ENCODE measurements around the gene GJD2. TPM values are rescaled to one million over a fixed set of nuclear protein-coding genes. Genes with fewer than 3 reads are reported as not detected.

The GJD2 gene
- total RNA-seq, 1 experiment from 2014 or later, result not detected

- Histone ChIP-seq H3K79me1 (ENCODE audit: insufficient read depth, low read depth, low read length, poor library complexity, severe bottlenecking) (no peaks in the 10 kb centered on the region), H2AK5ac (ENCODE audit: insufficient read length, low read length) (no peak overlapping the region), H3K56ac (ENCODE audit: insufficient read length, low read depth, low read length) (no peak overlapping the region), H3K4me1 (ENCODE audit: insufficient read depth, low read length) (0 out of 2 replicates have a peak, but pooled peaks cover 4% of the 10 kb centered on the region), H3K9ac (ENCODE audit: extremely low read depth, insufficient read length, low read length) (peak overlapping the region; percentile 42), H2BK5ac (ENCODE audit: insufficient read length, low read length) (no peak overlapping the region), H3T11ph (ENCODE audit: low read length) (no peak overlapping the region), H3K9me3 (ENCODE audit: control insufficient read depth, low read depth, low read length) (no peaks in the 10 kb centered on the region), H2BK20ac (ENCODE audit: low read depth, low read length, poor library complexity, severe bottlenecking) (no peak overlapping the region), H4K20me1 (ENCODE audit: control insufficient read depth, insufficient read depth, insufficient read length) (no peaks in the 10 kb centered on the region), H2BK15ac (ENCODE audit: low read depth, low read length) (no peak overlapping the region), H3K23ac (ENCODE audit: insufficient read length, low read depth, low read length) (no peak overlapping the region), H2BK12ac (ENCODE audit: insufficient read length, low read depth, low read length) (no peak overlapping the region), H3K27me3 (ENCODE audit: insufficient read depth, low read length) (peaks cover 18% of the 10 kb centered on the region; the same call in 1 of the 2 replicates), H3K4ac (ENCODE audit: low read depth, low read length) (no peak overlapping the region), H2AFZ (ENCODE audit: low read length) (no peak overlapping the region), H3K14ac (ENCODE audit: insufficient read depth, low read length) (no peak overlapping the region), H3K23me2 (ENCODE audit: insufficient read length, low read depth, low read length, poor library complexity, severe bottlenecking) (peaks cover 15% of the 10 kb centered on the region), H3K27ac (ENCODE audit: insufficient read length, low read depth, low read length) (no peak overlapping the region), H4K8ac (replicated peaks; ENCODE audit: insufficient read length, low read depth, low read length) (no peak overlapping the region), H3K79me2 (ENCODE audit: insufficient read depth, low read length) (no peaks in the 10 kb centered on the region), H4K91ac (ENCODE audit: insufficient read length, low read depth, low read length) (no peak overlapping the region), H4K5ac (ENCODE audit: insufficient read length, low read depth, low read length) (no peak overlapping the region), H3K18ac (ENCODE audit: insufficient read length, low read depth, low read length) (no peak overlapping the region), H2BK120ac (ENCODE audit: low read depth, low read length, poor library complexity, severe bottlenecking) (no peak overlapping the region), H3K4me2 (ENCODE audit: insufficient read depth, insufficient read length, low read length) (peak overlapping the region; percentile 91)
- Mint-ChIP-seq H3K36me3 (ENCODE audit: insufficient read depth in 1 of 3, low read depth in 3 of 3) (no peaks in the 10 kb centered on the region), H3K4me3 (peak overlapping the region; percentile 69 to 86), H3K27ac (no peak overlapping the region), H3K9me3 (no peaks in the 10 kb centered on the region), H3K27me3 (ENCODE audit: low read depth) (peaks cover 86% of the 10 kb centered on the region), H3K4me1 (peaks cover 19 to 28% of the 10 kb centered on the region in 2 experiments)
- TF ChIP-seq CTCF (conservative IDR thresholded peaks at IDR 0.05), result no peak
- no CpG with 5 or more reads among the region's 11 CpGs for WGBS (ENCODE audit: extremely low coverage, insufficient read length, low lambda C conversion rate)
- DNase-seq, result no peak
These were observed 598 bp upstream of the GJD2 start for GRCh38 chr15:34755419-34755773.
